ENCODE data around the gene MAGOH. TPM values are rescaled to one million over a fixed set of nuclear protein-coding genes. Genes with fewer than 3 reads are reported as not detected.
"Not testable (repeated sequence)": the region's sequence is repeated elsewhere in the genome, so short reads cannot be mapped to it uniquely, and the experiment has no call there.

MAGOH gene
- total RNA-seq, 1 donor from 2014 or later, result 35.7 TPM

- Histone ChIP-seq H3K4me1 (ENCODE audit: insufficient read depth, low read length) (no peaks in the 10 kb centered on the region), H3K4me2 (ENCODE audit: low read length) (no peak overlapping the region), H3K27me3 (ENCODE audit: insufficient read depth, low read length) (no peaks in the 10 kb centered on the region), H3K36me3 (ENCODE audit: insufficient read depth, low read length) (no peaks in the 10 kb centered on the region), H3K79me2 (ENCODE audit: insufficient read depth, low read length) (no peaks in the 10 kb centered on the region), H3K9ac (ENCODE audit: low read length) (no peak overlapping the region), H2AFZ (ENCODE audit: low read depth, low read length) (no peak overlapping the region), H3K27ac (ENCODE audit: low read depth, low read length) (no peak overlapping the region), H4K20me1 (ENCODE audit: insufficient read depth, low read length) (no peaks in the 10 kb centered on the region), H3K4me3 (ENCODE audit: insufficient read depth, low read depth, low read length) (no peak overlapping the region), H3K9me3 (ENCODE audit: insufficient read depth, low read depth, low read length) (no peaks in the 10 kb centered on the region)
- no peaks in the 10 kb centered on the region for H3K27me3 Mint-ChIP-seq (ENCODE audit: low read depth, unreplicated experiment)
- no peaks in the 10 kb centered on the region for H3K4me1 Mint-ChIP-seq (ENCODE audit: low read depth, unreplicated experiment)
- no peak for FAIRE-seq
- H3K27ac Mint-ChIP-seq (ENCODE audit: unreplicated experiment), result no peak overlapping the region
- no peak for TF ChIP-seq EZH2 (IDR thresholded peaks at IDR 0.05; ENCODE audit: insufficient read depth, low read length)
- TF ChIP-seq CTCF (IDR thresholded peaks at IDR 0.05; ENCODE audit: insufficient read depth, low read depth, low read length), result no peak
- peaks cover 10% of the 10 kb centered on the region for H3K36me3 Mint-ChIP-seq (ENCODE audit: low read depth, unreplicated experiment)
- DNase-seq (ENCODE audit: low read depth), result no peak
- no peaks in the 10 kb centered on the region for H3K9me3 Mint-ChIP-seq (ENCODE audit: unreplicated experiment)
- H3K4me3 Mint-ChIP-seq (ENCODE audit: unreplicated experiment), result no peak overlapping the region
Measured at GRCh38 chr1:53284224-53285020, 46.1 kb upstream of the MAGOH start.

- not testable (repeated sequence) for H3K4me3 Mint-ChIP-seq (ENCODE audit: unreplicated experiment); H3K4me1 ChIP-seq (ENCODE audit: insufficient read depth, low read length); H3K9me3 Mint-ChIP-seq (ENCODE audit: unreplicated experiment); H3K9me3 ChIP-seq (ENCODE audit: insufficient read depth, low read depth, low read length); H3K27me3 ChIP-seq (ENCODE audit: insufficient read depth, low read length); H3K79me2 ChIP-seq (ENCODE audit: insufficient read depth, low read length); H3K4me1 Mint-ChIP-seq (ENCODE audit: low read depth, unreplicated experiment); H3K27ac ChIP-seq (ENCODE audit: low read depth, low read length); H3K36me3 ChIP-seq (ENCODE audit: insufficient read depth, low read length); H3K27ac Mint-ChIP-seq (ENCODE audit: unreplicated experiment); H3K9ac ChIP-seq (ENCODE audit: low read length); H2AFZ ChIP-seq (ENCODE audit: low read depth, low read length); H3K4me3 ChIP-seq (ENCODE audit: insufficient read depth, low read depth, low read length); H4K20me1 ChIP-seq (ENCODE audit: insufficient read depth, low read length); H3K27me3 Mint-ChIP-seq (ENCODE audit: low read depth, unreplicated experiment); FAIRE-seq; DNase-seq (ENCODE audit: low read depth); H3K4me2 ChIP-seq (ENCODE audit: low read length)
- H3K36me3 Mint-ChIP-seq (ENCODE audit: low read depth, unreplicated experiment), result peaks cover 10% of the 10 kb centered on the region
Measured at GRCh38 chr1:53283156-53283555, 44.8 kb upstream of the MAGOH start.

GRCh38 chr1:53281133-53281532 is 42.8 kb upstream of the MAGOH start:
- H3K36me3 ChIP-seq (ENCODE audit: insufficient read depth, low read length), result no peaks in the 10 kb centered on the region
- Mint-ChIP-seq H3K4me1 (ENCODE audit: low read depth, unreplicated experiment) (no peaks in the 10 kb centered on the region), H3K4me3 (ENCODE audit: unreplicated experiment) (no peak overlapping the region), H3K9me3 (ENCODE audit: unreplicated experiment) (no peaks in the 10 kb centered on the region), H3K36me3 (ENCODE audit: low read depth, unreplicated experiment) (peaks cover 10% of the 10 kb centered on the region), H3K27ac (ENCODE audit: unreplicated experiment) (no peak overlapping the region), H3K27me3 (ENCODE audit: low read depth, unreplicated experiment) (no peaks in the 10 kb centered on the region)
- peaks cover 3% of the 10 kb centered on the region for H4K20me1 ChIP-seq (ENCODE audit: insufficient read depth, low read length)
- DNase-seq (ENCODE audit: low read depth) (no peak), FAIRE-seq (no peak)
- no peaks in the 10 kb centered on the region for H3K4me1 ChIP-seq (ENCODE audit: insufficient read depth, low read length)
- H3K4me2 ChIP-seq (ENCODE audit: low read length), result no peak overlapping the region
- no peaks in the 10 kb centered on the region for H3K9me3 ChIP-seq (ENCODE audit: insufficient read depth, low read depth, low read length)
- H3K9ac ChIP-seq (ENCODE audit: low read length), result no peak overlapping the region
- H2AFZ ChIP-seq (ENCODE audit: low read depth, low read length), result no peak overlapping the region
- no peak overlapping the region for H3K27ac ChIP-seq (ENCODE audit: low read depth, low read length)
- no peaks in the 10 kb centered on the region for H3K27me3 ChIP-seq (ENCODE audit: insufficient read depth, low read length)
- H3K79me2 ChIP-seq (ENCODE audit: insufficient read depth, low read length), result no peaks in the 10 kb centered on the region
- H3K4me3 ChIP-seq (ENCODE audit: insufficient read depth, low read depth, low read length), result no peak overlapping the region
- TF ChIP-seq CTCF (IDR thresholded peaks at IDR 0.05; ENCODE audit: insufficient read depth, low read depth, low read length), result no peak
- no peak for TF ChIP-seq EZH2 (IDR thresholded peaks at IDR 0.05; ENCODE audit: insufficient read depth, low read length)

Measured in astrocyte (in vitro differentiated cells and primary cell).